GM19351 (cell line): Measurements from ENCODE around the gene EGFLAM.
A peak's percentile ranks its signal among the peaks of the same experiment; 100 is the strongest.

Experiments used
- ATAC-seq: cut with Tn5 transposase; IDR thresholded peaks from one replicate; pipeline ENCODE4 v1.9.1; 2021; ENCODE audit warnings: mild to moderate bottlenecking, moderate library complexity; ENCODE audit not compliant: unreplicated experiment

EGFLAM gene

GRCh38 chr5:38265546-38266179 lies 7.3 kb downstream of the EGFLAM start:
- peak; percentile 90 for ATAC-seq

DNA sequence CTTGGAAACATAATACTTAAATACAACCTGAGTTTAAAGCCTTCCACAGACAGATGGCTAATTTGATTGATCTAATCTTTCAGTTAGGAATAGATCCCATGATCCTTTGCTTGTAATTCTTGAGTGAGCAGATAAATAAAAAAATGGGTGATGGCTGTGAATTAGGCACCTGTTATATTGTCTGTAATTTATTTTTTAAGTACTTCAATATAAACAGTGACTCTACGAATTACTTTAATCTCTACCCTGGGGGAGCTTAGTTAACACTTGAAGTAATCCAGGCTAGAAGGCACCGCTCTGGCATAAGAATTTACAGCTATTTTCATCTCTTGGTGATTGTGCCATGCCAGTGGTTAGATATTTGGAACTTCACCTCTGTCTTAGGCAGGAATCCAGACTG lies 9.0 kb downstream of the EGFLAM start:
- ATAC-seq: no peak

GRCh38 chr5:38273626-38274025 lies 15.3 kb downstream of the EGFLAM start:
- no peak for ATAC-seq

DNA sequence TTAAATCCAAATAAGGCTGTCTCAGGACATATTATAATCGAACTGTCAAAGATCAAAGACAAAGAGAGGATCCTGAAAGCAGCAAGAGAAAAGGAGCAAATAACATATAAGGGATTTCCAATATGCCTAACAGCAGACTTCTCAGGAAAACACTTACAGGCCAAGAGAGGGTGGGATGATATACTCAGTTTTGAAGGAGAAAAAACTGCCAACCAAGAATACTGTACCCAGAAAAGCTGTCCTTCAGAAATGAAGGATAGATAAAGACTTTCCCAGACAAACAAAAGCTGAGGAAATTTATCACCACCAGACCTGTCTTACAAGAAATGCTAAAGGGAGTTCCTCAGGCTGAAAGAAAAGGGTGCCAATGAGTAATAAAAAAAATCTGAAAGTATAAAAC lies 16.0 kb downstream of the EGFLAM start:
- no peak for ATAC-seq

- no peak for ATAC-seq
These were observed 26.0 kb downstream of the EGFLAM start for GRCh38 chr5:38284384-38284783.

- no peak for ATAC-seq
These were observed 26.9 kb downstream of the EGFLAM start for GRCh38 chr5:38285226-38285625.

- ATAC-seq: no peak
These were observed 27.6 kb downstream of the EGFLAM start for GRCh38 chr5:38286002-38286401.

GRCh38 chr5:38287124-38287523 lies 28.8 kb downstream of the EGFLAM start:
- ATAC-seq: no peak

- ATAC-seq: no peak
These were observed 31.1 kb downstream of the EGFLAM start for GRCh38 chr5:38289457-38289856.

GRCh38 chr5:38290028-38290653 lies 31.8 kb downstream of the EGFLAM start:
- no peak for ATAC-seq

DNA sequence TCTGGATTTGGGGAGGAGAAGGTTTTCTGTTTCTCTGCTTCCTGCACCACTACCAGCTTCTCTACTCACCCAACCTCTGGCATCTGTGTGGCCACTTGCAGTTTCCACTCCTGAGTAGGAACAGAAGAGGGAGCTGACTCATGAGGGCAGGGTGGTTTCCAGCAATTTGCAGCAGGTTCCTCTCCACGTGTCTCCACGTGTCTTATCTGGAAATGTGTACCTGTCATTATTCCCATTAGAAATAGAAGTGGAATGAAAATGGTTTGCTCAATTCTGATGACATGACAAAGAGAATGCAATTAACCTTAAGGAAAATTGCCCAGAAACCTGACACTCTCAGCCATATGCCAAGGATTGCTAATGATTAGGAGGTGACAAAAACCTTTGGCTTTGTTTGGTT lies 33.0 kb downstream of the EGFLAM start:
- no peak for ATAC-seq

DNA sequence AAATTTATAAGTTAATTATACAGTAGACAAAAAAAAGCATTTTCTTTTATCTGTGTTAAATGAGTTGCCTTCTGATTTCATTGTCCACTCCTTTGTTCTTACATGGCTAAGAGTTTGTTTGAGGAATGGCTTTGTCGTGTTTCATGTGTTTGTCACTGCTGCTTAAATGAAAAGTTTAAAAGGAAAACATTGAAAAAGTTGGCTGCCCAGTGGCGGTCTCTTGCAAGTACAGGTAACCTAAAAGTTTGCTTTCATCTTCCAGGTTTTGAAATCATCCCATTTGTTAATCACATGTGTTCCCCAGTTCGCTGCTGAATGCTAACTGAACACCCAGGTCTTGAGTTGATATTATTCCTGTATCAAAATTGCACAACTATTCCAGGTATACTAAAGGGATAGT lies 33.9 kb downstream of the EGFLAM start:
- ATAC-seq: no peak

DNA sequence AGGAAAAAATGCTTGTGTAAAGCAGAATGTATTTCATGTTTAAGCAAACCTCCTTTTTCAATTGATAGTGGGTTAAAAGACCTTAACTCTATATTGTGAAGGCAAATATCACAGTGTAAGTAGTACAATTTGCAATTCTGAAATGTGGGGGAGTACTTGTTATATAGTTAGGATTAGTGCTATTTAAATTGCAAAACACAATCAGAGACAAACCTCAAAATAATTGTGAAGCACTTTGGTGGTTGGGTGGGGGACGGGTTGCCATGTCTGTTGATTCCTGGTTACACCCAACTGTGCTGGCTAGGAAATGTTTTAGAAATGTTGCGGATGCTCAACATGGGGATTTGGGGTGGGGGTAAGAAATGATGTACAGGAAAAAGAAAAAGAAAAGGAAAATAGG lies 37.4 kb downstream of the EGFLAM start:
- no peak for ATAC-seq

- no peak for ATAC-seq
These were observed 39.7 kb downstream of the EGFLAM start for GRCh38 chr5:38297830-38298608.

DNA sequence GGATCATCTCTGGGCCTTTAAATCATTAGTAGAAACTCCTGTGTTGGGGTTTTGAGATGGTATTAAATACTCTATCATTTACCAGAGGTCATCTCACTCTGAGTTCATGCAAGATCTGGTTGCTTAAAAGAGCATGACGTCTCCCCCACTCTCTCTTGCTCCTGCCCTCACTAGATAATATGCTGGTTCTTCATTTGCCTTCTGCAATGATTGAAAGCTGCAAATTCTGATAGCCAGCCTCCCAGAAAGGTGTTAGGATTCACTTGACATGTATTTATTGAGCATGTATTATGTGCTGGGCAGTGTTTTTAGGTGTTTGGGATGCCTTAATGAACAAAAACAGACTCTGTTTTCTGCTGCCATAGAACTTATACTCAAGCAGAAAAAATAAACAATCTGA lies 41.2 kb downstream of the EGFLAM start:
- ATAC-seq: no peak

- no peak for ATAC-seq
These were observed 46.8 kb downstream of the EGFLAM start for GRCh38 chr5:38305148-38305547.

DNA sequence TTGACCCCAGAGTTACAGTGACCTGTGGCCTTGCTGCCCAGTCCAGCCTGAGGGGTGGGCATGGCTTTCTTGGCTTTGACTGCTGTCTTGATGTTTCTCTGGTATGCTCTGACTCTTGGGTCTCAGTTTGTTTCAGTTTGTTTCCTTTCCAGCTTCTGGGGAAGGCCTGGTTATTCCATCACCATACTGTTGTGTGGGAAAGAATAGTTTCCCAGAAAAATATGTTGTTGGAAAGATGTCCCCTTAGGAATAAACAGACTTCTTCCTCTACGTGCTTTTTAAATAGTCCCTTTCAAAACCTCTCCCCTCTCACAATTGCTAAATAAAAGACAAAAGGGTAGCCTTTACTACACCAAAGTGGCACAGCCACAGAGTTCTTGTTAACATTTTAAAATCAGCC lies 49.5 kb downstream of the EGFLAM start:
- no peak for ATAC-seq

DNA sequence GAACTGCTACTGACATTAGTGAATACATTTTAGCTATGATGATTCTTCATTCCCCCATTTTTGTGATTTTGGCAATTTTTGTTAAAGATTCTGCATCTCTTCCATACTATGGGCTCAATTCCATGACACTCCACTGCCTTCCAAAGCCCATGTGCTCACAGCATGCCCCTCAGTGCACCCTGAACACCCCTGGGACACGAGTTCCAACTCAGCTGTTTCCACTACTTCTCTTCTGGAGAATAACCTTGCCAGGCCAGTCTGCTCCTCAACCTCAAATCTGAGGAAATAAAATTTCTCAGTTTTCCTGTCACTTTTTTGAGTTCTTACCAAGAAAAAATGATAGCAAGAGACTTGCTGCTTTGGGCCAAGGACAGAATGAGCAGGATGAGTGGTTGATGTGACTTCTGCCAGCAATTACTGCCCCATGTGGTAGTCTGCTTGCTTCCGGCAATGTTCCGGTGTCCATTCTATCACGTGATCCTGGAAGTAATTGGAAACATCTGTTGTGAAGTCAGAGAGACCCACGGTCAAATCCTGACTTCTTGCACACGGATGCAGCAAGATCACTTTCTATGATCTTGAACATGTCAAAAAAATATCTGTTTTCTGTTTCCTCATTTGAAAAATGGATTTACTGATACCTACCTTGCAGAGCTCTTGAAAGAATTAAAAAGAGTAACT lies 58.3 kb downstream of the EGFLAM start:
- no peak for ATAC-seq

- ATAC-seq: no peak
These were observed 59.5 kb downstream of the EGFLAM start for GRCh38 chr5:38317868-38318267.

DNA sequence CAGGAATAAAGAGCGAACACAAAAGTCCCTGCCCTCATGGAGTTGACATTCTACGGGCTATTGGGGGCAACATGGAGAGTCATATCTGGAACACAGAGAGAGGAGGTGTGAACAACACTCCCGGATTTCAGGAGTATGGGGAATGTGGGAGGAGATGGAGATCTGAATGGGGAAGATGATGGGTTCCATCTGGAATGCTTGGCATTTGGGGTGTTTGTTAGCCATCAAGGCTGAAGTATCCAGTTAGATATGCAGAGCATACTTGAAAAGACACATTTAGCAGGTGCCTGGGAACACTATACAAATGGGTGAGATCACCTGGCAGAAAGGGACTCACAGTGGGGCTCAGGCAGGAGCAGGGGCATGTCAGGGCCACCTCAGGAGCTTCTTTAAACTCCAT lies 61.1 kb downstream of the EGFLAM start:
- no peak for ATAC-seq

GRCh38 chr5:38321978-38322377 lies 63.6 kb downstream of the EGFLAM start:
- ATAC-seq: no peak
